ENCODE results near the gene CLSTN3.

DNA sequence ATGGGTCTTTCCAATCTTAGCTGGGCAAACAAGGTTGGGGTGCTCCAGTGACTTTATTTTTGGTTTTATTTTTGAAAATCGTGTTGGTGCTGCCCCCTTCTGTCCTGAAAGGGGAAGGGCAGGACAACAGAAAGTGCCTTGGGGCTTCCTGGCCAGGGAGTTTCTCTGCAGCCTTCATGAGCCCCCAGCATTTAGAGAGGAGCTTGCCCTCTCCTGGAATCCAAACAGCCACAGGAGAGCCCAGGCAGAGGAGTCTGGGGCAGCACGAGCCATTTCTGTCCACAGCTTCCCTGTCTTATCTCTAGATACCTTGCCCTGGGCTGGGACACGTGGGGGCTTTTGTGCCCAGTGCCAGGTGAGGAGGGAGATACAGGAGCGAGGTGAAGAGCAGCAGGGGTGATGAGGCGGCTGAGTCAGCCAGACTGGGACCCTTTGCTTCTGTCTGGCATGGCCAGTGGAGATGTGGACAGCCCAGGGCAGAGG, 16.7 kb upstream of the CLSTN3 start:
- TF ChIP-seq POLR2AphosphoS5 (IDR thresholded peaks at IDR 0.05; ENCODE audit: low read depth, low read length): no peak
- no peak for TF ChIP-seq POLR2A (IDR thresholded peaks at IDR 0.05; ENCODE audit: low read depth, low read length)
